Measurements from ENCODE around the gene METTL6.
"Not testable (repeated sequence)": the region's sequence is repeated elsewhere in the genome, so short reads cannot be mapped to it uniquely, and the experiment has no call there.

The METTL6 gene

DNA sequence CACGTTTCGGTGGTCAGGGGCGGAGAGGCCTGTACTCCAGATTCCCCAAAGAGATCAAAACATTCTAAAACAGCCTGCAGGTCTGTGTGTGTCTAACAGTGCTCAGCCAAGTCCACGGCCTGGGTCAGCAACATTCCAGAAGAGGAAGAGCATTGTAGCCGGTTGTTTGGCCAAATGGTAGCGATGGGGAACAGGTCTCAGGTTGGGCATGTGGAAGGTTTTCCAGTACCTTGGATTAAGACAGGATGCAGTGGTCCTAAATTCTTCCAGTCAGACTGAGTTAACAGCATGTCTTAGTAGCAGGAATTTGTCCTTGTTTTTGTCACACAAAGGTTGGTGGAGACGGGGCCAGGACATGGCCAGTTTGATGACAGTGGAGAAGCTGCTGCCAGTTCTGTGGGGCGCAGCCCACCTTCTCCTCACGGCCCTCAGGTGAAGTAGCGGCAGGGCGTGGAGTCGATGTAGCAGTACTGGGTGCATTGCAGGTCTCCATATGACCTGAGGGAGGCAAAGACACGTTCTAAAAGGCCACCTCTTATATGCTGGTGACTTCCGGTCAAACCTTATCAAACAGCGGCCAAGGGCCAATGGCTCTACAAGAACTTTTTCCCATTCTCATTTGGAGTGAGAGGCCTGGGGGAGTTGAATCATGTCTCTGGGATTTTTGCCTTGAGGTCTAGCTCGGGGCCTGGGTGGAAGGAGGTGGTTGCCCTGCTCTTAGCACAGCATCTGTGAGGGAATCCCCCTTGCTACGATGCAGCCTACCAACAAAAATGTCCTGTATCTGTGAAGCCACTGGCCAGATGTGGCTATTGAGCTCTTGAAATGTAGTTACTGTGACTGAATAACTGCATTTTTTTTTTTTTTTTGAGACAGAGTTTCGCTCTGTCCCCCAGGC lies 24.1 kb upstream of the METTL6 start:
- DNase-seq (ENCODE audit: low read depth in 1 of 2, low spot score in 1 of 2), result no peak

DNA sequence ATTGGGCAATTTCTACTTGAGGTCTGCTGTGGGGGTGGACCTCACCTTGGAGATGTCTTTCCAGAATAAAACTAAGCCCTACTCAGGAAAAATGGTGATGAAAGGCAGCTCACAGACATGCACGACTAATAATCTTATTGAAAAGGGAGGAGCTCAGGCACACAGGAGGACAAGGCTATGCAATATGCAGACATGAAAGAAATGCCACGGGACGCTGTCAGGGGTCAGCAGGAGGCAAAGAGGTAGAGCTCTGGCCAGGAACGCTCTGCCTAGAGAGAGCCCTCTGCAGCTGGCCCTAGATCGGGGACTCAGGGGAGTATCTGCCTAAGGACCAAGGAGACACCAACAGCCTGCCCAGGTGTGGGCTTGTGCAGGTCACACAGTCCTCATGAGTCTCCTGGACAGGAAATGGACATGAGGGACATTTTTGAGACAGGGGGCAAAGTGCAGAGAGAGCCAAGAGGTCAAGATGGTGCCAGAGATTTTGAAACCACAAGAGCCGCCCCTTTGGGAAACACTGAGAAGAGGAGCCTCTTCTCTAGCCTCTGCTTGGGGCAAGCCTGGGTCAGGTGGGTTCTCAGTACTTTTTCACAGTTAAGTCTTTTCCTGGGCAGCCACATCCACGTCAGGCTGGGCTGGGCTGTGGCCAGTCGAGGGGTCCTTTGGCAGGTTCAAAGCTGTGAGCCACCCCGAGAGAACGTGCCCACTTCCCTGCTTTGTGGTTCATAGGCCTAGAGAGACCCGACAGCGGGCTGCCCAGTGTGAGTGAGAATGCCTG lies 23.3 kb upstream of the METTL6 start:
- no peak for DNase-seq (ENCODE audit: low read depth in 1 of 2, low spot score in 1 of 2)

DNA sequence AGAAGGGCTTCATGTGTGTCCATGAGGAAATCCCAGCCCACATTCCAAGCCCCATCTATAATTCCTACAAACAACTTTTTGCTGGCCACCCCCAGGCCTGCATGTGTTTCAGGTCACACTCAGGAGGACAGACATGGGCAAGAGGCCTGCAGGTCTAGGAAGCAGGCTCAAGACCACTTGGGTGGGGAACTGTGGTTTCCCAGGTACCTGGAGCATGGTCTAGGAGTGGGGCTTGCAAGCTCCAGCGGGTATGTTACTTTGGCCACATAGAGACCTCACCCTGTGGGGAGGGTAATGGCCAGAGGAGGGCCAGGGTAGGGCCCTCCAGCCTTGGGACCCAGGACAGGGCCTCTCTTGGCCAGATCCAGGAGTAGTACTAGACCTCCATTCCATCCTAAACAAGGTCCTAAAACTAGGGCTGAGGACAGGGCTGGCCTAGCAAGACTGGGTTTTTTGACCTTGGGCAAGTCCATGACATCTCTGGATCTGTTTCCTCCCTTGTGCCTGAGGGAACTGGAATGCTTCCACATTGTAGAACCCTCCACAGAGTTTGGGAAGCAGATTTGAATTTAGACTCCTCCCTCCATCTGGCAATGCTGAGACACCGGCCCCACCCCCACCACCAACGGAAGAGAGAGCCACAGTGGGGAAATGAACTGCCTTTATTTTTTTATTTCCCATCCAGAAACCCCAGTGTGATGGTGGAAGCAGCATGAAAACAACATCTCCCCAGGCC lies 22.3 kb upstream of the METTL6 start:
- no peak for DNase-seq (ENCODE audit: low read depth in 1 of 2, low spot score in 1 of 2)

DNA sequence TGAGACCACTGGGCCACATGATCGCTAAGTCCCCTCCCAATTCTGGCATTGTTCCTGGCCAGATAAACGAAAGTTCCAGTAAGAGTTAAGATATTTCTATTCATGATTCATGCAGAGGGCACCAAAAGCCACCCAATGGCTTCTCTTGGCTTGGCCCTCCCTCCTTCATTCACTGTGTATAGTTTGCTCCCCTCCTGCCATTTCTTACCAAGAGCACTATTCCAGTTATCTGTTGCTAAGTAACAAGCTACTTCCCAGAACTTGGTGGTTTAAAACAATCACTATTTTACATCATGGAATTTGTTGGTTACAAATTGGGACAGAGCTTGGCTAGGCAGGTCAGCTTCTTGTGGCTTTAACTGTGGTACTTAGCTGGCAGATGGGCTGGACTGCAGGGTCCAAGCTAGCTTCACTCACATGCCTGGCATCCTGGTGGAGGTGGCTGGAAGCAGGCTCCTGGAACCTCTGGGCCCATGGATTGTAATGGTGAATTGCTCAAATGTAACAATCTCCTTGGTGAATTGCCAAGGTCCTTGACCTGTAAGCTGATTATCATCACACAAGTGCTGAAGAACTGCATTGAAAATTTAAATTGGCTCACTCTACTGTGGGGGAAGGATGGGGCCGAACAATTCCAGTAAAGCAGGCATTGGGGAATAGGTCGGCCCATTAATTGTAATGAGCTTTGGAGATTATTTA lies 16.6 kb upstream of the METTL6 start:
- DNase-seq (ENCODE audit: low read depth in 1 of 2, low spot score in 1 of 2), result no peak

DNA sequence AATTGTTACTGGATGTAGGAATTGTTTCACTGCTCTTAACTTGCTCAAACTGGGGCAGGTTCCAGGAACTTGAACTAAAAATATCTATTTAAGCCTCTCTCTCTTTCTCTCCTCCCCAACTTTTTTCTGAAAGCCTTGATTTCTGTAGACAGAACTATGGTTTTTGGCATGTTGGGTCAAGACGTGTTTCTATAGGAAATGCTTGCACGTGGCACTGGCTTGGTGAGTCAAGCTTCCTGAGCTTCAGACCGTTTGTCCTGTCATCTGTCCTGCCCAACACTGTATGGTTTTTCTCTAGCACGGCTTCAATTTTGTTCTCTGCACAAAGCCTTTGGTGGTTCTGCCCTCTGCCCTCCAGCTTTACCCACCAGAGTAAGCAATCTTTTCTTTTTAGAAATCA lies 13.5 kb upstream of the METTL6 start:
- DNase-seq (ENCODE audit: low read depth in 1 of 2, low spot score in 1 of 2), result no peak

DNA sequence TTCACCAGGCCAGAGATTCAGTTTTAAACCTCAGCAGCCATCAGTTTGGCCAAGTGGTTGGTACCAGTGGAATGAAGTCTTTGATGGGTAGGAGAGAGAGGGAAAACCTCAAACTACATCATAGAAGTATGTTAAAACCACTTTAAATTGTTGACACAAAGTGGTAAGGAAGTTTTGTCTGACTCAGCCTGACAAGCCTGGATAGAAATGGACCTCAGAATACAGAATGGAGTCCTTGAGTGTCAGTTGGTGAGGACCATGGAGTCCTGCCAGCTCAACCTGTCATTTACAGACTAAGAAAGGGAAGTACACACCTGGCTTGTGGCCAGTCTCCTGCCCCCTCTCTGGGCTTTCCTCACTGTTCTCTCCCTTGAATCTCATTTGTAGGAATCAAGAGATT lies 12.1 kb upstream of the METTL6 start:
- no peak for DNase-seq (ENCODE audit: low read depth in 1 of 2, low spot score in 1 of 2)

DNA sequence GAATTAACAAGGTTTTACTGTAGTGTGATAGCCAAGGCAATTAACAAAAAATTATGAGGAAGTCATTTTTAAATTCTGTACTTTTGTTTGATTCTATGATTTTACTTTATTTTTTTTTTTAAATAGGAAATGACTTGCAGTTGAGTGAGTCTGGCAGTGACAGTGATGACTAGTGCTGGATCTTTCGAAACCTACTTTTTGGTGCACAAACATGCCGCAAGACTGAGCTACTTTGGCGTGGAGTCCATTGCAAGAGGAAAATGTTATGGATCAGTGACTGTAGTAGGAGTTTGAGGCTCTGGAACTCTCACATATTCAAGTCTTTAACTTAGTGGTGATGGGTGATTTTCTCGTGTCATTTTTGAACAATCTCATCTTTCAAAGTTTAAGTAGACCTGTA lies 11.6 kb upstream of the METTL6 start:
- DNase-seq (ENCODE audit: low read depth in 1 of 2, low spot score in 1 of 2), result no peak

DNA sequence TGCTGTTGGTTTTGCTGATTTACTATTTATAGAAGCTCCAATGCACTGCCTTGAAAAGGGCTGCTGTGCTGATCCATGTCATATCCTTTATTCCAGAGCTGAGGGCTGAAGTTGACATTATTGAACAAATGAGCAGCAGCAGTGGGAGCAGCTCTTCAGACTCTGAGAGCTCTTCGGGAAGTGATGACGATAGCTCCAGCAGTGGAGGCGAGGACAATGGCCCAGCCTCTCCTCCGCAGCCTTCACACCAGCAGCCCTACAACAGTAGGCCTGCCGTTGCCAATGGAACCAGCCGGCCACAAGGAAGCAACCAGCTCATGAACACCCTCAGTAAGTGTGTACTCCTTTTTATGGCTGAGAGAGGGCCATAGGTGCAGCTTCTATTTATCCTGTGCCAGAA lies 8.9 kb upstream of the METTL6 start:
- no peak for DNase-seq (ENCODE audit: low read depth in 1 of 2, low spot score in 1 of 2)

DNA sequence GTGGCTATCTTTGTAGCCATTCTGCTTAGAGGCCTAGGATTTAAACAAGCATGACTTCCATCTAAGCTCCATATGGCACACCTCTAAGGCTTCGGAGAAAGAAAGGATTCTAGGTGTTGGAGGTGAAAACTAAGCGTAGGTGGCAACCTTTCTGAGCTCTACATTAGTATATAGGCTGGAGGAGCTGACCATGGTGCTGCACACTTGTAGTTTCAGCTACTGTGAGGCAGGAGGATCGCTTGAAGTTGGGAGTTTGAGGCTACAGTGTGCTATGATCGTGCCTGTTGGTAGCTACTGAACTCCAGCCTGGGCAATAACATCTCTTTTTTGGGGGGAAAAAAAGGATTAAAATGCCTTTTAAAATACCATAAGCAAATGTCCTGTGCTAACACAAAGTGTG lies 7.4 kb upstream of the METTL6 start:
- DNase-seq (ENCODE audit: low read depth in 1 of 2, low spot score in 1 of 2), result no peak

DNA sequence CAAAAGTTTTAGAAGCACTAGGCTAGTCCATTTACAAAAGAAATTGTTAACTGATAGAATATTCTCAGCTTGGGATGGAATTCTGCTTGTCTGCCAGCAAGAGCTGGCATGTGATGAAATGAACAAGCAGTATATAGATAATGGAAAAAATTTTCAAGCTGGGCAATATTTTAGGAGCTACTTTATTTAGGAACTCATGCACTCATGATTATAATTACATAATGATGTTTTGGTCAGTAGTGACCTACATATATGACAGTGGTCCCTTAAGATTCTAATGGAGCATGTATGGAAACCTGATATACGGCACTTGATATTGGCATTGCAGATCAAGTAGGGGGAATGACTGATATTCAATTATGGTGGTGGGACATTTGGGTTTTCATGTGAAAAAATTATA lies 6.2 kb upstream of the METTL6 start:
- DNase-seq (ENCODE audit: low read depth in 1 of 2, low spot score in 1 of 2), result no peak

DNA sequence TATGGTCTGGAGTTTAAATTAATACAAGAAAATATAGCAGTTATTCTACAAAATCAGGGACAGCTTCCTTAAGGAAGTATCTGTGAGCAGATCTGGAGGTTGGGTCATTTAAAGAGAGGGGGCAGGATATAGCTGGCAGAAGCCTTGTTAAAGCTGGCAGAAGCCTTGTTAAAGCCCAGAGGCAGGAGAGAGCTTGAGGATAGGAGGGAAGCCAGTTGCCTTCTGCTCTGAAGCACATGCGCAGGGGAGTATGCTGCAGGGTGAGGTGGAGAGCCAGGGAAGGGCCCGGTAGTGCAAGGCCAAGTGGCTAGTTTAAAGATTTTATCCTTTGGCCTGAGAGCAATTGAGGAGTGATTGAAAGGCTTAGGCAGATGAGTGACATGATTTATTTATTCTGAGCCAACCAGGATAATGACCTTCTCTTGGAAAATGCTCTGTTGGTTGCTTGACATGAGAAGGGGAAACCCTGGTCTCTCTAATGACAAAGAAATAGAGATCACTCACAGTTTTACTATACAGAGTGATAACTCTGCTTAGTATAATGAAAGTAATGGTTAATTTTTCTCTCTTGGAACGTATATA lies 4.0 kb upstream of the METTL6 start:
- no peak for DNase-seq (ENCODE audit: low read depth in 1 of 2, low spot score in 1 of 2)

DNA sequence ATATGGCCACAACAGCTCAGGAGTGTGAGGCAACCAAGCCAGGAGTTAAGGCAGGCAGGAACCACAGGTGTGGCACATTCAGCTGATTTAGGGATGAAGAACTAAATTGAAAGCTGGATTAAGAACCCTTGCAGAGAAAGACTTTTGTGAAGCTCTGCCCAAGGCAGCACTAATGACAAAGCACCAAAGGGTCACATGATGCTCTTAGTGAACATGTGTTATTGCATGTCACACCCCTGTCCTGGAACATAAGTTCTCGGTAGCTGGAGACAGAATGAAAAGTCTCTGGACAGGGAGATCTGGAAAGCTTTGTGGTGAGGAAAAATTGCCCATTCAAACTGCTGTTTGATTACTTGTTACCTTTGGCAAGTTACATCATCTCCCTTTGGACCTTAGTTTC lies 3.3 kb upstream of the METTL6 start:
- no peak for DNase-seq (ENCODE audit: low read depth in 1 of 2, low spot score in 1 of 2)

DNA sequence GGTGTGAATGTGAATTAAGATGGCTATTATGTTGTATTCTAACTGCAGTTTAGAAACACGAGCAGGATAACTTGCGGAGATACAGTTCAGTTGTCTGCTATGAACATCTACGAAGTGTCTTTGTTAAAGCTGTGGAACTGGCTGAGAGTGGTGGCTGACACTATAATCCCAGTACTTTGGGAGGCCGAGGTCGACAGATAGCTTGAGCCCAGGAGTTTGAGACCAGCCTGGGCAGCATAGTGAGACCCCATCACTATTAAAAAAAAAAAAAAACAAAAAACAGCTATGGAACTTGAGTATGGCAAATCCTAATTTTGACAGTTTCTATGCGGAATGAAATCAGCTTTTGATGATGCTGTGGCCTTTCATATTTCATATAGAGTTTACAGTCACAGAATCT lies 1.7 kb upstream of the METTL6 start:
- DNase-seq (ENCODE audit: low read depth in 1 of 2, low spot score in 1 of 2), result no peak

DNA sequence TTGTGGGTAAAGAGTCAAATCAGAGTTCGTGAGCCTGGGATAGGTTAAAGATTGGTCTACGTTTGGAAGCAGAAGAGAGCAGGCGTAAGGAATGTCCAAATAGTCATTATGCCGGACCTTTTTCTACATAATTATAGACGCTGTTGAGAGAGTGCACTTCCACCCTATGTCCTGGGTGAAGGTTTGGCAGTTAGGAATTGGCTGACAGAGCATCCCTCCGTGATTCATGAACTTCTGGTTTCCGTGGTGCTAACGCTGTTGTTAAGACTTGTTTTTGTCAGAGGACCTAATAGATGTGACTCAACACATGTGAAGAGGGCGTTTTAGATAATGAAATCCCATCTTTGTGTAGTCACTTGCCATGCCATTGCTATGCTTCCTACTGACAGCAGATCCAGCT lies 1.2 kb upstream of the METTL6 start:
- no peak for DNase-seq (ENCODE audit: low read depth in 1 of 2, low spot score in 1 of 2)

DNA sequence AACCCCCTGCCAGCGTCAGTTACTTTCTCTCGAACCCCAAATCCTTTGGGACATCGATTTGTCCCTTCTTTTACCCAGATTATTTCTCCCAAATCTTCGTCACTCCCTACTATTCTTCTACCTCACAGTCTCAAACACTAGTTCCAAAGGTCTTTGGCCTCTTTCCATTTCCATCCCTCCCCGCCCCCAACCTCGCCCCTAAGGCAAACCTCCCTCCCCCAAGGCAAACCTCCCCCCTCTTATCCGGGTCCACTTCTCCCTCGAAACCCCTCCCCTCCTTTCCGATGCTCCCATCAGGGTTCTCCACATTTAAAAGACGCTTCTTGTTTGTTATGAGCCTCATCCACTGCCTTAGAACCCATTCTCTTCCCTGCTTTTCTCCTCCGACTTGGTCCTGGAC lies 637 bp upstream of the METTL6 start:
- no peak for DNase-seq (ENCODE audit: low read depth in 1 of 2, low spot score in 1 of 2)

DNA sequence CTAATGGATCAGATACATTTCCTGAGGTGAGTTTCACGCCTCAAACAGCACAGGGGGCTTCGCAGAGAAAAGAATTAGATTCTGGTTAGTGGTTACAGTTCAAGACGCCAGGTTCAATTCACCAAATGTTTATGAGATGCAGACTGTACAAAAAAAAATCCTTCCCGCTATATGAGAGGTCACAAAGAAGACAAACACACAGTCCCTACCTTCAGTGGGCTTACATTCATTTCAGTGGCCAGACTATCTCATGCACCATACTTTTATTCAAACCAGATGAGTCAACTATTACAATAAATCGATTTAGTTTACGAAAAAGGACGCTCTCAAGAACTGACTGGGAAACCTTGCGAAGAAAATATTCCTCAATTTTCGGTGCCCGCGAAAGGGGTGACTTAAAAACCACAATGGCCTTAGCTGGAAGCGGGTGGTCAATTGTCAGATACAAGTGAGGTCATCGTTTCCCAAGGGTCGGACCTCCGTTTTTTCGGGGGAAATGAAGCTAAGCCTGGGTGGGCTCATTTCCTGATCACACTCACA lies 695 bp downstream of the METTL6 start:
- no peak for DNase-seq (ENCODE audit: low read depth in 1 of 2, low spot score in 1 of 2)

DNA sequence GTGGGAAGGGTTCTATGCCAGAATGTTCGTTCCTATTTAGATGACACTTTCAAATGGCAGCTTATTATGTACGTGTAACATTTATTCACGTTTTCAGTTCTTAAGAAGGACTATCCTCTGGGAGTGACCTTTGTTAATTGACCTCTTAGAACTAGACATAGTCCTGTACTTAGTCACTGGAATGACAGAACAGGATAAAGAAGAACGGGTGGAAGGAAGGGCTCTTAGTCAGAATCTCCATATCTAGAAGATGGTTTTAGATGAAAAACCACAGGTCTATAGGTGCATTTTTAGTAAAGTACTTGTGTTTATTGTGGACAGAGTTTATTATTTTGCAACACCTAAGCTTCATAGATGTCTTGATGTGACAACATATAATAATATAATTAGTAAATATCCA lies 6.5 kb downstream of the METTL6 start:
- no peak for DNase-seq (ENCODE audit: low read depth in 1 of 2, low spot score in 1 of 2)

DNA sequence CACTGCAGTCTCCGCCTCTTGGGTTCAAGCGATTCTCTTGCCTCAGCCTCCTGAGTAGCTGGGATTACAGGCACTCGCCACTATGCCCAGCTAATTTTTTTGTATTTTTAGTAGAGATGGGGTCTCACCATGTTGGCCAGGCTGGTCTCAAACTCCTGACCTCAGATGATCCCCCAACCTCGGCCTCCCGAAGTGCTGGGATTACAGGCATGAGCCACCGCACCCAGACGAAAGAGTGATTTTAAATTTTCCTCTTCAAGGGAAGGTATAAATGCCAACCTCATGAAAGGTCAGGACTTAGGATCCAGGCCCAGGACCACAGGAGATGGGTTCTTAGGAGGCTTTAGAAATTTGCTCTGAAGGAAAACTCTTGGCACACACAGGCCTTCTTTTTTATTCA lies 16.4 kb downstream of the METTL6 start:
- not testable (repeated sequence) for DNase-seq (ENCODE audit: low read depth in 1 of 2, low spot score in 1 of 2)

DNA sequence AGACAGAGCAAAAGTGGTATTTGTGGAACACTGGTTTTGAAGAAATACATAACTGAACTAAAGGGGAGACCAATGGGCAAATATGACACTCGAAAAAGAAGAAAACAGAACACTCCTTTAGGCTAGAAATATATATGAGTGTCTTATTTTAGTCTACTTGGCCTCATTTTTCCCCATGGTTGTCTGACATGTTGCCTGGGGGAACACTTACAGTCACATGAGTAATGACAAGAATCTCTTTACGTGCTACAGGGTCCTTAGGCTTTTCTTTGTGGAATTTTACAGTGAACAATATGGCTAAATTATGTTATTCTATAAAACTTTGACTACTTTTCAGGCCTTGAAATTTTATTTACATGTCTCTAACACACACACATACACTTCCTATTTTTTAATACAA lies 17.6 kb downstream of the METTL6 start:
- no peak for DNase-seq (ENCODE audit: low read depth in 1 of 2, low spot score in 1 of 2)

DNA sequence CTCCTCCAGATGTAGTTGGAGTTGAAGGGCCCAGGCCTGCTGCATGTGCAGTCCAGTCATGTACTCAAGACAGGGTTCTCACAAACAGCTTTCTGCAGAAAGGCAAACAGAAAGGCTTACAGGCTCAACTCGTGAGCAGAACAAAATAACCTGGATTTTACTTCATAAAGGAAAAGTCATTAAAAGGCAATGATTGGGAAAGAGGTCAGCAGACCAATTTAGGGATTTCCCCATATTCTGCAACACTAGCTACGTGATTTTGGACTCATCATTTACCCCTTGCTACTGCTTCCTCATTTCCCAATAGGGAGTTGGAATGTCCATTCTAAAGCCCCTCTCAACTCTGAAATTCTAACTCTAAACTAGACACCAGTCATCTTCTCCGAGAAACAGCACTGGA lies 18.1 kb downstream of the METTL6 start:
- DNase-seq (ENCODE audit: low read depth in 1 of 2, low spot score in 1 of 2), result no peak
